Measurements from ENCODE around the gene TMEM89. TPM values are rescaled to one million over a fixed set of nuclear protein-coding genes. Genes with fewer than 3 reads are reported as not detected.

TMEM89 gene
- total and polyA plus RNA-seq, 7 donors = not detected

DNA sequence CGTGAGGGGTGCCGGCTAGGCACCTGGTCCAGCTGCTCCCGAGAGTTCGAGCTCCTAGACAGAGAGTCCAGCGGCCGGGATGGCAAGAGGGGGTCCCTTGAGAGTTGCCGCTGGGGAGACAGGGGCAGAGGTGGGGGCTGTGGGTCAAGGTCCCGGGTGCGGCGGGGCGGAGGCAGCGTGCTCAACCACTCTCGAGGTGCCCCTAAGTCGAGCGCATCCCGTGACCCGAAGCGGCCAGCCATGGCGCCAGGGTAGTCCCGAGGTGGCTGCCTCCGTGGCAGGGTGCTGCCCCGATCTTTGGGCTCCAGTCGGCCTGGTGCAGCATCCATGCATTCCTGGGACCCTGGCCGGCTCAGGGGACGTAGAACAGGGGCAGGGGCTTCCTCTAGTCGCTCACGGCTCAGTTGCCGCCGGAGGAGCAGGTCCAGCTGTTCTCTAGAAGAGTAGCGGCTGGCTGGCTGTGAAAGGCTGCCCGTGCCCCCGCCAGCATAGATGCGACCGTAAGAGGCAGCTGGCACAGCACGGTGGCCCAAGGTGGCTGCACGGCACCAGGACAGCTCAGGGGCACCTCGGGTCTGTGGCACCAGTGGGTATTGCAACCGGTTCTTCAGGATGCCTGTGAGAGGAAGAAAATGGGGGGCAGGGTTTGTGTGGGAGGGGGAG lies 18.5 kb upstream of the TMEM89 start:
- DNase-seq = no peak
- TF ChIP-seq, protein P1, sequence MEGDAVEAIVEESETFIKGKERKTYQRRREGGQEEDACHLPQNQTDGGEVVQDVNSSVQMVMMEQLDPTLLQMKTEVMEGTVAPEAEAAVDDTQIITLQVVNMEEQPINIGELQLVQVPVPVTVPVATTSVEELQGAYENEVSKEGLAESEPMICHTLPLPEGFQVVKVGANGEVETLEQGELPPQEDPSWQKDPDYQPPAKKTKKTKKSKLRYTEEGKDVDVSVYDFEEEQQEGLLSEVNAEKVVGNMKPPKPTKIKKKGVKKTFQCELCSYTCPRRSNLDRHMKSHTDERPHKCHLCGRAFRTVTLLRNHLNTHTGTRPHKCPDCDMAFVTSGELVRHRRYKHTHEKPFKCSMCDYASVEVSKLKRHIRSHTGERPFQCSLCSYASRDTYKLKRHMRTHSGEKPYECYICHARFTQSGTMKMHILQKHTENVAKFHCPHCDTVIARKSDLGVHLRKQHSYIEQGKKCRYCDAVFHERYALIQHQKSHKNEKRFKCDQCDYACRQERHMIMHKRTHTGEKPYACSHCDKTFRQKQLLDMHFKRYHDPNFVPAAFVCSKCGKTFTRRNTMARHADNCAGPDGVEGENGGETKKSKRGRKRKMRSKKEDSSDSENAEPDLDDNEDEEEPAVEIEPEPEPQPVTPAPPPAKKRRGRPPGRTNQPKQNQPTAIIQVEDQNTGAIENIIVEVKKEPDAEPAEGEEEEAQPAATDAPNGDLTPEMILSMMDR (IDR thresholded peaks at IDR 0.05) = no peak
- Histone ChIP-seq H3K27ac (no peak overlapping the region), H3K27me3 (ENCODE audit: insufficient read depth in 3 of 3, low read length in 2 of 3) (no peaks in the 10 kb centered on the region), H3K4me3 (no peak overlapping the region), H3K4me1 (peaks cover 11% of the 10 kb centered on the region), H3K9me3 (no peaks in the 10 kb centered on the region), H3K36me3 (ENCODE audit: insufficient read depth in 1 of 2, low read depth in 1 of 2) (no peaks in the 10 kb centered on the region)
- ATAC-seq = no peak
- intact Hi-C loops (cut with DNase I) = no loop called here
- WGBS, 3 donors = 70 to 73% (median 72%) methylated on average over 35 to 38 of the region's 38 CpGs

- WGBS, 3 donors = 56 to 68% (median 63%) methylated on average over 6 of the region's 6 CpGs
- TF ChIP-seq, protein P1 (IDR thresholded peaks at IDR 0.05) = no peak
- no peak overlapping the region for H3K4me3 ChIP-seq
- intact Hi-C loops (cut with DNase I) = no loop called here
- peaks cover 19% of the 10 kb centered on the region for H3K4me1 ChIP-seq
- H3K9me3 ChIP-seq = no peaks in the 10 kb centered on the region
- no peak overlapping the region for H3K27ac ChIP-seq
- ATAC-seq (no peak), DNase-seq (no peak)
- no peaks in the 10 kb centered on the region for H3K27me3 ChIP-seq (ENCODE audit: insufficient read depth in 3 of 3, low read length in 2 of 3)
- H3K36me3 ChIP-seq (ENCODE audit: insufficient read depth in 1 of 2, low read depth in 1 of 2) = peaks cover 0 to 7% of the 10 kb centered on the region in 2 donors
Measured at GRCh38 chr3:48637305-48637704, 15.7 kb upstream of the TMEM89 start.

DNA sequence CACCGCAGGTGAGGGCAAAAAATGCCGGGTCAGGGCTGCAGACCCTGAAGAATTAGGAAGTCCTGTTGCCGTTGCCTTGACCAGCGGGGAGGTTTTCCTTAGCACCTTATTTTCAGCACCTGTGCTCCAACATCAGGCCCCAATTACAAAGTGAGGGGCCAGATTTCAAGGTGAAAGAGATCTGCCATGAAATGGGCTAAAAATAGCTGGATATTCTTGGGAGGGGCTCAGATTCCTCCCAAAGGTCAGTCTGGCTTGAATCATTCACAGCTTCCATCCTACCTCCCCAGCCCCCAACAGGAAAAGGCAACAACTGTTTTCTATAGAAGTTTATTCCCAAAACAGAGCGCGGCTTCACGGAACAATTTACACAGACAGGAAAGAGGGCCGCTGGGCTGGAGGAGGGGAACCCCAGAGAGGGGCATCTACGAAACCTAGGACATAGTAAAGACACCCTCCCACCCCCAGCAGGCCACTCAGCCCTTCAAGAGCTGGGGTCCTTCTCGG lies 14.6 kb upstream of the TMEM89 start:
- peaks cover 19% of the 10 kb centered on the region for H3K4me1 ChIP-seq
- no peak for ATAC-seq
- intact Hi-C loops (cut with DNase I) = no loop called here
- H3K27me3 ChIP-seq (ENCODE audit: insufficient read depth in 3 of 3, low read length in 2 of 3) = no peaks in the 10 kb centered on the region
- H3K4me3 ChIP-seq = peak overlapping the region; percentile 92
- WGBS, 3 donors = 24 to 36% (median 30%) methylated on average over 10 of the region's 10 CpGs
- TF ChIP-seq, protein P1 (IDR thresholded peaks at IDR 0.05) = no peak
- peak overlapping the region; percentile 79 for H3K27ac ChIP-seq
- peak in 1 of 2 donors; percentile 32 for DNase-seq
- H3K36me3 ChIP-seq (ENCODE audit: insufficient read depth in 1 of 2, low read depth in 1 of 2) = peaks cover 0 to 7% of the 10 kb centered on the region in 2 donors
- H3K9me3 ChIP-seq = no peaks in the 10 kb centered on the region

GRCh38 chr3:48635222-48636021 lies 13.9 kb upstream of the TMEM89 start, which contains the start of gene SLC26A6:
SLC26A6 (minus strand) TSS chr3:48635461; CDS start chr3:48635393, 68 bp downstream.
- Histone ChIP-seq H3K9me3 (no peaks in the 10 kb centered on the region), H3K4me3 (peak within 1 kb of the TSS; percentile 92), H3K36me3 (ENCODE audit: insufficient read depth in 1 of 2, low read depth in 1 of 2) (peaks cover 0 to 14% of the 10 kb centered on the region in 2 donors), H3K4me1 (peaks cover 19% of the 10 kb centered on the region), H3K27ac (peak within 1 kb of the TSS; percentile 79), H3K27me3 (ENCODE audit: insufficient read depth in 3 of 3, low read length in 2 of 3) (no peaks in the 10 kb centered on the region)
- 1% methylated on average over 46 to 68 of the region's 68 CpGs for WGBS, 3 donors
- TF ChIP-seq, protein P1 (IDR thresholded peaks at IDR 0.05) = peak; percentile 23
- intact Hi-C loops (cut with DNase I) = loop anchor here in 1 of 2 donors (2.0 kb wide), 2 partner anchors 27 to 77 kb away; partner anchors contain the start of gene UQCRC1
- peak; percentile 98 for DNase-seq
- peak; percentile 97 to 99 (median 98) for ATAC-seq

Measured in psoas muscle (tissue), 8 donors.